Measurements from ENCODE around the gene DCTN5. TPM values are rescaled to one million over a fixed set of nuclear protein-coding genes. Genes with fewer than 3 reads are reported as not detected.

DCTN5 gene
- polyA plus RNA-seq, 1 of the 3 experiments (the other 2 are of a cell fraction), result 45.6 TPM

GRCh38 chr16:23700093-23700492 is 58.8 kb downstream of the DCTN5 start:
- TF ChIP-seq TCF12 (IDR thresholded peaks at IDR 0.05), result no peak
- TF ChIP-seq JUND (IDR thresholded peaks at IDR 0.05), result no peak
- no peak for TF ChIP-seq FOXJ3 (CRISPR knock-in tag; IDR thresholded peaks at IDR 0.05)
- TF ChIP-seq USF1 (IDR thresholded peaks at IDR 0.05; ENCODE audit: borderline replicate concordance, low read depth), result no peak
- CTCF ChIA-PET, result no interaction called here
- no peak overlapping the region for H3K9ac ChIP-seq

GRCh38 chr16:23700509-23700908 is 59.2 kb downstream of the DCTN5 start:
- H3K79me2 ChIP-seq (ENCODE audit: insufficient read depth), result no peaks in the 10 kb centered on the region
- WGBS (ENCODE audit: low lambda C conversion rate), result 53% methylated on average over 8 of the region's 8 CpGs
- H3K27ac ChIP-seq (ENCODE audit: low read depth in 2 of 2, low read length in 1 of 2), result no peak overlapping the region
- H3K9me2 ChIP-seq, result no peaks in the 10 kb centered on the region
- H3K9me3 ChIP-seq, result no peaks in the 10 kb centered on the region
- H3F3A ChIP-seq (replicated peaks; ENCODE audit: insufficient read depth), result no peaks in the 10 kb centered on the region
- ChIA-PET CTCF (no interaction called here), POLR2A (no interaction called here)
- H3K9ac ChIP-seq, result no peak overlapping the region
- H3K36me3 ChIP-seq (replicated peaks in 1 of 2; ENCODE audit: control insufficient read depth in 1 of 2, insufficient read depth in 2 of 2, low read length in 1 of 2), result no peaks in the 10 kb centered on the region
- no peak overlapping the region for H2AFZ ChIP-seq (ENCODE audit: low read depth)
- H4K20me1 ChIP-seq (ENCODE audit: insufficient read depth), result no peaks in the 10 kb centered on the region
- no peak overlapping the region for H3K4me2 ChIP-seq
- H3K4me1 ChIP-seq (ENCODE audit: control insufficient read depth in 1 of 2, insufficient read depth in 2 of 2, low read depth in 1 of 2, low read length in 1 of 2), result no peaks in the 10 kb centered on the region
- no peak for DNase-seq
- TF ChIP-seq ELF1 (IDR thresholded peaks at IDR 0.05), result no peak
- no peak for TF ChIP-seq RCOR1 (IDR thresholded peaks at IDR 0.05; ENCODE audit: low read length)
- TF ChIP-seq POLR2AphosphoS5 (IDR thresholded peaks at IDR 0.05; ENCODE audit: low read depth, low read length), result no peak
- TF ChIP-seq, protein P1, sequence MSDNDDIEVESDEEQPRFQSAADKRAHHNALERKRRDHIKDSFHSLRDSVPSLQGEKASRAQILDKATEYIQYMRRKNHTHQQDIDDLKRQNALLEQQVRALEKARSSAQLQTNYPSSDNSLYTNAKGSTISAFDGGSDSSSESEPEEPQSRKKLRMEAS (IDR thresholded peaks at IDR 0.05; ENCODE audit: low read depth), result no peak
- no peak for TF ChIP-seq GATA2 (CRISPR knock-in tag; IDR thresholded peaks at IDR 0.05)
- TF ChIP-seq, protein P2, sequence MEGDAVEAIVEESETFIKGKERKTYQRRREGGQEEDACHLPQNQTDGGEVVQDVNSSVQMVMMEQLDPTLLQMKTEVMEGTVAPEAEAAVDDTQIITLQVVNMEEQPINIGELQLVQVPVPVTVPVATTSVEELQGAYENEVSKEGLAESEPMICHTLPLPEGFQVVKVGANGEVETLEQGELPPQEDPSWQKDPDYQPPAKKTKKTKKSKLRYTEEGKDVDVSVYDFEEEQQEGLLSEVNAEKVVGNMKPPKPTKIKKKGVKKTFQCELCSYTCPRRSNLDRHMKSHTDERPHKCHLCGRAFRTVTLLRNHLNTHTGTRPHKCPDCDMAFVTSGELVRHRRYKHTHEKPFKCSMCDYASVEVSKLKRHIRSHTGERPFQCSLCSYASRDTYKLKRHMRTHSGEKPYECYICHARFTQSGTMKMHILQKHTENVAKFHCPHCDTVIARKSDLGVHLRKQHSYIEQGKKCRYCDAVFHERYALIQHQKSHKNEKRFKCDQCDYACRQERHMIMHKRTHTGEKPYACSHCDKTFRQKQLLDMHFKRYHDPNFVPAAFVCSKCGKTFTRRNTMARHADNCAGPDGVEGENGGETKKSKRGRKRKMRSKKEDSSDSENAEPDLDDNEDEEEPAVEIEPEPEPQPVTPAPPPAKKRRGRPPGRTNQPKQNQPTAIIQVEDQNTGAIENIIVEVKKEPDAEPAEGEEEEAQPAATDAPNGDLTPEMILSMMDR (IDR thresholded peaks at IDR 0.05), result no peak
- no peak for TF ChIP-seq RFX5 (IDR thresholded peaks at IDR 0.05; ENCODE audit: low read length)
- TF ChIP-seq JUND (IDR thresholded peaks at IDR 0.05), result no peak
- TF ChIP-seq SMC3 (IDR thresholded peaks at IDR 0.05; ENCODE audit: low read depth, low read length), result no peak
- no peak for TF ChIP-seq YY1 (IDR thresholded peaks at IDR 0.05; ENCODE audit: low read depth)
- no peak for TF ChIP-seq REST (IDR thresholded peaks at IDR 0.05; ENCODE audit: low read depth, low read length)
- no peak for TF ChIP-seq EZH2phosphoT487 (IDR thresholded peaks at IDR 0.05; ENCODE audit: borderline replicate concordance, low read depth)
- H3K27me3 ChIP-seq (ENCODE audit: insufficient read depth), result no peaks in the 10 kb centered on the region
- no peak overlapping the region for H3K4me3 ChIP-seq (ENCODE audit: low read depth in 2 of 2, low read length in 1 of 2)

More at GRCh38 chr16:23700093-23700492, 58.8 kb downstream of the DCTN5 start:
- H3K9me2 ChIP-seq, result no peaks in the 10 kb centered on the region
- no peaks in the 10 kb centered on the region for H3K79me2 ChIP-seq (ENCODE audit: insufficient read depth)
- H3K27me3 ChIP-seq (ENCODE audit: insufficient read depth), result no peaks in the 10 kb centered on the region
- H4K20me1 ChIP-seq (ENCODE audit: insufficient read depth), result no peaks in the 10 kb centered on the region
- no peak overlapping the region for H2AFZ ChIP-seq (ENCODE audit: low read depth)
- 84% methylated on average over 2 of the region's 2 CpGs for WGBS (ENCODE audit: low lambda C conversion rate)
- no peak for DNase-seq
- H3K4me2 ChIP-seq, result no peak overlapping the region
- no peaks in the 10 kb centered on the region for H3K36me3 ChIP-seq (replicated peaks in 1 of 2; ENCODE audit: control insufficient read depth in 1 of 2, insufficient read depth in 2 of 2, low read length in 1 of 2)
- H3F3A ChIP-seq (replicated peaks; ENCODE audit: insufficient read depth), result no peaks in the 10 kb centered on the region
- no peaks in the 10 kb centered on the region for H3K9me3 ChIP-seq
- no peak overlapping the region for H3K4me3 ChIP-seq (ENCODE audit: low read depth in 2 of 2, low read length in 1 of 2)
- POLR2A ChIA-PET, result no interaction called here
- no peak overlapping the region for H3K27ac ChIP-seq (ENCODE audit: low read depth in 2 of 2, low read length in 1 of 2)
- H3K4me1 ChIP-seq (ENCODE audit: control insufficient read depth in 1 of 2, insufficient read depth in 2 of 2, low read depth in 1 of 2, low read length in 1 of 2), result no peaks in the 10 kb centered on the region

Measured in SK-N-SH (cell line).